ENCODE measurements around the gene KLK4.

KLK4 gene

GRCh38 chr19:50894478-50895356, 16.5 kb downstream of the KLK4 start:
- Histone ChIP-seq H3K9me3 (ENCODE audit: insufficient read depth, low read depth, low read length) (peaks cover 67% of the 10 kb centered on the region), H3K4me3 (ENCODE audit: low read length) (no peak overlapping the region), H3K4me1 (ENCODE audit: insufficient read depth, low read length) (no peaks in the 10 kb centered on the region), H3K36me3 (ENCODE audit: insufficient read depth, low read depth, low read length) (no peaks in the 10 kb centered on the region), H3K27ac (ENCODE audit: low read length) (no peak overlapping the region), H3K9ac (ENCODE audit: low read depth, low read length) (no peak overlapping the region), H3K27me3 (ENCODE audit: insufficient read depth, low read length) (no peaks in the 10 kb centered on the region)

GRCh38 chr19:50893047-50893736, 18.0 kb downstream of the KLK4 start:
- Histone ChIP-seq H3K4me1 (ENCODE audit: insufficient read depth, low read length) (no peaks in the 10 kb centered on the region), H3K4me3 (ENCODE audit: low read length) (no peak overlapping the region), H3K9ac (ENCODE audit: low read depth, low read length) (no peak overlapping the region), H3K27me3 (ENCODE audit: insufficient read depth, low read length) (no peaks in the 10 kb centered on the region), H3K9me3 (ENCODE audit: insufficient read depth, low read depth, low read length) (peaks cover 68% of the 10 kb centered on the region), H3K27ac (ENCODE audit: low read length) (no peak overlapping the region), H3K36me3 (ENCODE audit: insufficient read depth, low read depth, low read length) (no peaks in the 10 kb centered on the region)

GRCh38 chr19:50891253-50891625, 20.0 kb downstream of the KLK4 start:
- H3K27me3 ChIP-seq (ENCODE audit: insufficient read depth, low read length) = no peaks in the 10 kb centered on the region
- no peak overlapping the region for H3K4me3 ChIP-seq (ENCODE audit: low read length)
- H3K9me3 ChIP-seq (ENCODE audit: insufficient read depth, low read depth, low read length) = peaks cover 69% of the 10 kb centered on the region
- H3K36me3 ChIP-seq (ENCODE audit: insufficient read depth, low read depth, low read length) = no peaks in the 10 kb centered on the region
- no peak overlapping the region for H3K9ac ChIP-seq (ENCODE audit: low read depth, low read length)
- no peak overlapping the region for H3K27ac ChIP-seq (ENCODE audit: low read length)
- H3K4me1 ChIP-seq (ENCODE audit: insufficient read depth, low read length) = no peaks in the 10 kb centered on the region

- Histone ChIP-seq H3K4me1 (ENCODE audit: insufficient read depth, low read length) (no peaks in the 10 kb centered on the region), H3K36me3 (ENCODE audit: insufficient read depth, low read depth, low read length) (no peaks in the 10 kb centered on the region), H3K27me3 (ENCODE audit: insufficient read depth, low read length) (no peaks in the 10 kb centered on the region), H3K9me3 (ENCODE audit: insufficient read depth, low read depth, low read length) (peaks cover 75% of the 10 kb centered on the region), H3K27ac (ENCODE audit: low read length) (no peak overlapping the region), H3K4me3 (ENCODE audit: low read length) (no peak overlapping the region), H3K9ac (ENCODE audit: low read depth, low read length) (no peak overlapping the region)
Observed at GRCh38 chr19:50890422-50891252, 20.6 kb downstream of the KLK4 start.

GRCh38 chr19:50889638-50890037, 21.6 kb downstream of the KLK4 start:
- H3K4me3 ChIP-seq (ENCODE audit: low read length) = no peak overlapping the region
- no peaks in the 10 kb centered on the region for H3K4me1 ChIP-seq (ENCODE audit: insufficient read depth, low read length)
- no peaks in the 10 kb centered on the region; the same call in 1 of the 2 replicates for H3K27me3 ChIP-seq (ENCODE audit: insufficient read depth, low read length)
- no peaks in the 10 kb centered on the region for H3K36me3 ChIP-seq (ENCODE audit: insufficient read depth, low read depth, low read length)
- peaks cover 76% of the 10 kb centered on the region for H3K9me3 ChIP-seq (ENCODE audit: insufficient read depth, low read depth, low read length)
- H3K27ac ChIP-seq (ENCODE audit: low read length) = no peak overlapping the region
- H3K9ac ChIP-seq (ENCODE audit: low read depth, low read length) = no peak overlapping the region

GRCh38 chr19:50882188-50882587, 29.0 kb downstream of the KLK4 start:
- Histone ChIP-seq H3K4me3 (ENCODE audit: low read length) (no peak overlapping the region), H3K27me3 (ENCODE audit: insufficient read depth, low read length) (no peaks in the 10 kb centered on the region; the same call in 1 of the 2 replicates), H3K27ac (ENCODE audit: low read length) (no peak overlapping the region), H3K36me3 (ENCODE audit: insufficient read depth, low read depth, low read length) (no peaks in the 10 kb centered on the region), H3K9ac (ENCODE audit: low read depth, low read length) (no peak overlapping the region), H3K4me1 (ENCODE audit: insufficient read depth, low read length) (no peaks in the 10 kb centered on the region), H3K9me3 (ENCODE audit: insufficient read depth, low read depth, low read length) (peaks cover 56% of the 10 kb centered on the region)

- Histone ChIP-seq H3K27me3 (ENCODE audit: insufficient read depth, low read length) (no peaks in the 10 kb centered on the region; the same call in 1 of the 2 replicates), H3K9me3 (ENCODE audit: insufficient read depth, low read depth, low read length) (peaks cover 47% of the 10 kb centered on the region), H3K27ac (ENCODE audit: low read length) (no peak overlapping the region), H3K4me1 (ENCODE audit: insufficient read depth, low read length) (no peaks in the 10 kb centered on the region), H3K36me3 (ENCODE audit: insufficient read depth, low read depth, low read length) (no peaks in the 10 kb centered on the region), H3K9ac (ENCODE audit: low read depth, low read length) (no peak overlapping the region), H3K4me3 (ENCODE audit: low read length) (no peak overlapping the region)
Observed at GRCh38 chr19:50880241-50880640, 31.0 kb downstream of the KLK4 start.

- peaks cover 42% of the 10 kb centered on the region for H3K9me3 ChIP-seq (ENCODE audit: insufficient read depth, low read depth, low read length)
Observed at GRCh38 chr19:50878851-50879250, 32.3 kb downstream of the KLK4 start.

GRCh38 chr19:50877338-50877737, 33.9 kb downstream of the KLK4 start:
- Histone ChIP-seq H3K4me1 (ENCODE audit: insufficient read depth, low read length) (no peaks in the 10 kb centered on the region), H3K27ac (ENCODE audit: low read length) (no peak overlapping the region), H3K9me3 (ENCODE audit: insufficient read depth, low read depth, low read length) (peaks cover 41% of the 10 kb centered on the region), H3K36me3 (ENCODE audit: insufficient read depth, low read depth, low read length) (no peaks in the 10 kb centered on the region), H3K4me3 (ENCODE audit: low read length) (no peak overlapping the region), H3K9ac (ENCODE audit: low read depth, low read length) (no peak overlapping the region), H3K27me3 (ENCODE audit: insufficient read depth, low read length) (no peaks in the 10 kb centered on the region)

More at GRCh38 chr19:50878851-50879250, 32.3 kb downstream of the KLK4 start:
- H3K36me3 ChIP-seq (ENCODE audit: insufficient read depth, low read depth, low read length) = no peaks in the 10 kb centered on the region
- no peak overlapping the region for H3K27ac ChIP-seq (ENCODE audit: low read length)
- H3K9ac ChIP-seq (ENCODE audit: low read depth, low read length) = no peak overlapping the region
- no peaks in the 10 kb centered on the region for H3K4me1 ChIP-seq (ENCODE audit: insufficient read depth, low read length)
- H3K27me3 ChIP-seq (ENCODE audit: insufficient read depth, low read length) = no peaks in the 10 kb centered on the region; the same call in 1 of the 2 replicates
- no peak overlapping the region for H3K4me3 ChIP-seq (ENCODE audit: low read length)

GRCh38 chr19:50876456-50876855, 34.7 kb downstream of the KLK4 start:
- Histone ChIP-seq H3K9me3 (ENCODE audit: insufficient read depth, low read depth, low read length) (peaks cover 44% of the 10 kb centered on the region), H3K4me3 (ENCODE audit: low read length) (no peak overlapping the region), H3K27me3 (ENCODE audit: insufficient read depth, low read length) (no peaks in the 10 kb centered on the region), H3K9ac (ENCODE audit: low read depth, low read length) (no peak overlapping the region), H3K27ac (ENCODE audit: low read length) (no peak overlapping the region), H3K4me1 (ENCODE audit: insufficient read depth, low read length) (no peaks in the 10 kb centered on the region), H3K36me3 (ENCODE audit: insufficient read depth, low read depth, low read length) (no peaks in the 10 kb centered on the region)

- Histone ChIP-seq H3K4me3 (ENCODE audit: low read length) (no peak overlapping the region), H3K27ac (ENCODE audit: low read length) (no peak overlapping the region), H3K9me3 (ENCODE audit: insufficient read depth, low read depth, low read length) (peaks cover 42% of the 10 kb centered on the region), H3K36me3 (ENCODE audit: insufficient read depth, low read depth, low read length) (no peaks in the 10 kb centered on the region), H3K4me1 (ENCODE audit: insufficient read depth, low read length) (no peaks in the 10 kb centered on the region), H3K27me3 (ENCODE audit: insufficient read depth, low read length) (no peaks in the 10 kb centered on the region), H3K9ac (ENCODE audit: low read depth, low read length) (no peak overlapping the region)
Observed at GRCh38 chr19:50875795-50876422, 35.3 kb downstream of the KLK4 start.

Data from iPS-20b (cell line).